T-helper 1 cell (primary cell): Measurements from ENCODE around the gene PGA3.

Experiments used
- DNase-seq, 5 donors: peaks; one replicate each; pipeline ENCODE4 v3.0.0-alpha.2; 2012 to 2020

PGA3 gene

GRCh38 chr11:61254403-61255025 lies 51.2 kb downstream of the PGA3 start:
- peak in 4 of 5 donors; percentile 26 to 70 (median 38) for DNase-seq

GRCh38 chr11:61256710-61257482 lies 53.6 kb downstream of the PGA3 start:
- DNase-seq = no peak

DNA sequence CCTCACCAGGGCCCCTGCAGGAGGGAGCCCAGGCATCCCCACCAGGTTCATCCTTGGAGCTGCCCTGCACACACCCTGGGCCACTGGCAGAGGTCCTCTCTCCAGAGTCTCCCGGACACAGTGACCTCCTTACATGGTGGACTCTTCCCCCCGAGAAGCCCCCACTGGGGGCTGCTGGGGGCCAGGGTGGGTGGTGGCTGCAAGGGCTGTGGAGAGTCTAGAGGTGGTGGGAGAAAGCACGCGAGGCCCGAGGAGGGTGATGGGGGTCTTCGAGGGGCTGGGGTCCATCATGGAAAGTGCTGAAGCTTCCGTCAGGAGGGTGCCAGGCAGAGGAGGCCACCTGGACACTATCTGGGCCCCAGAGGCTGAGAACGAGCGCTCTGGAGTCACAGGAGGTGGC lies 55.2 kb downstream of the PGA3 start:
- DNase-seq = no peak

GRCh38 chr11:61259363-61259762 lies 56.0 kb downstream of the PGA3 start:
- no peak for DNase-seq
